HG03108 (cell line): ENCODE data around the gene SMC3.
A peak's percentile ranks its signal among the peaks of the same experiment; 100 is the strongest.
"Not testable (repeated sequence)": the region's sequence is repeated elsewhere in the genome, so short reads cannot be mapped to it uniquely, and the experiment has no call there.

Experiments
- ATAC-seq: cut with Tn5 transposase; IDR thresholded peaks from one replicate; pipeline ENCODE4 v1.9.1; 2021; ENCODE audit warnings: moderate library complexity; ENCODE audit not compliant: unreplicated experiment

The SMC3 gene

GRCh38 chr10:110567201-110568054 is at the start of gene SMC3:
SMC3 (plus strand) TSS chr10:110567695; CDS start chr10:110567817, 122 bp downstream.
- peak; percentile 82 for ATAC-seq

- ATAC-seq: no peak
Measured at GRCh38 chr10:110522365-110522988, 45.0 kb upstream of the SMC3 start.

- ATAC-seq: no peak
Measured at GRCh38 chr10:110523736-110524135, 43.8 kb upstream of the SMC3 start.

- ATAC-seq: no peak
Measured at GRCh38 chr10:110524179-110524858, 43.2 kb upstream of the SMC3 start.

- no peak for ATAC-seq
Measured at GRCh38 chr10:110524859-110525232, 42.6 kb upstream of the SMC3 start.

GRCh38 chr10:110525349-110526260 is 41.9 kb upstream of the SMC3 start:
- no peak for ATAC-seq

GRCh38 chr10:110527731-110528171 is 39.7 kb upstream of the SMC3 start:
- no peak for ATAC-seq

GRCh38 chr10:110528224-110528996 is 39.1 kb upstream of the SMC3 start:
- no peak for ATAC-seq

GRCh38 chr10:110528997-110529524 is 38.4 kb upstream of the SMC3 start:
- ATAC-seq: peak; percentile 48

- ATAC-seq: no peak
Measured at GRCh38 chr10:110529596-110530011, 37.9 kb upstream of the SMC3 start.

- no peak for ATAC-seq
Measured at GRCh38 chr10:110530131-110530831, 37.2 kb upstream of the SMC3 start.

- ATAC-seq: no peak
Measured at GRCh38 chr10:110531687-110532086, 35.8 kb upstream of the SMC3 start.

- ATAC-seq: not testable (repeated sequence)
Measured at GRCh38 chr10:110532628-110533027, 34.9 kb upstream of the SMC3 start.

GRCh38 chr10:110533149-110533548 is 34.3 kb upstream of the SMC3 start:
- ATAC-seq: no peak

- no peak for ATAC-seq
Measured at GRCh38 chr10:110534571-110534970, 32.9 kb upstream of the SMC3 start.

GRCh38 chr10:110535958-110536891 is 31.3 kb upstream of the SMC3 start:
- peak; percentile 77 for ATAC-seq

GRCh38 chr10:110539091-110539490 is 28.4 kb upstream of the SMC3 start:
- ATAC-seq: no peak

GRCh38 chr10:110540031-110540430 is 27.5 kb upstream of the SMC3 start:
- ATAC-seq: no peak
